GM21576 (cell line): ENCODE results near the gene RAPGEF3.

ENCODE experiments used
- ATAC-seq: cut with Tn5 transposase; IDR thresholded peaks from one replicate; pipeline ENCODE4 v1.9.1; 2021; ENCODE audit warnings: mild to moderate bottlenecking, moderate library complexity; ENCODE audit not compliant: unreplicated experiment

The RAPGEF3 gene, protein sequence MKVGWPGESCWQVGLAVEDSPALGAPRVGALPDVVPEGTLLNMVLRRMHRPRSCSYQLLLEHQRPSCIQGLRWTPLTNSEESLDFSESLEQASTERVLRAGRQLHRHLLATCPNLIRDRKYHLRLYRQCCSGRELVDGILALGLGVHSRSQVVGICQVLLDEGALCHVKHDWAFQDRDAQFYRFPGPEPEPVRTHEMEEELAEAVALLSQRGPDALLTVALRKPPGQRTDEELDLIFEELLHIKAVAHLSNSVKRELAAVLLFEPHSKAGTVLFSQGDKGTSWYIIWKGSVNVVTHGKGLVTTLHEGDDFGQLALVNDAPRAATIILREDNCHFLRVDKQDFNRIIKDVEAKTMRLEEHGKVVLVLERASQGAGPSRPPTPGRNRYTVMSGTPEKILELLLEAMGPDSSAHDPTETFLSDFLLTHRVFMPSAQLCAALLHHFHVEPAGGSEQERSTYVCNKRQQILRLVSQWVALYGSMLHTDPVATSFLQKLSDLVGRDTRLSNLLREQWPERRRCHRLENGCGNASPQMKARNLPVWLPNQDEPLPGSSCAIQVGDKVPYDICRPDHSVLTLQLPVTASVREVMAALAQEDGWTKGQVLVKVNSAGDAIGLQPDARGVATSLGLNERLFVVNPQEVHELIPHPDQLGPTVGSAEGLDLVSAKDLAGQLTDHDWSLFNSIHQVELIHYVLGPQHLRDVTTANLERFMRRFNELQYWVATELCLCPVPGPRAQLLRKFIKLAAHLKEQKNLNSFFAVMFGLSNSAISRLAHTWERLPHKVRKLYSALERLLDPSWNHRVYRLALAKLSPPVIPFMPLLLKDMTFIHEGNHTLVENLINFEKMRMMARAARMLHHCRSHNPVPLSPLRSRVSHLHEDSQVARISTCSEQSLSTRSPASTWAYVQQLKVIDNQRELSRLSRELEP

GRCh38 chr12:47758834-47759690 lies at the start of gene RAPGEF3:
Gene RAPGEF3, minus strand, starts transcription at chr12:47758880. Its CDS starts 324 bp downstream, at chr12:47758556.
- ATAC-seq = peak; percentile 36

- peak; percentile 39 for ATAC-seq
Observed at GRCh38 chr12:47808050-47808449, 49.4 kb upstream of the RAPGEF3 start.

GRCh38 chr12:47807338-47807737 lies 48.7 kb upstream of the RAPGEF3 start:
- ATAC-seq = no peak

DNA sequence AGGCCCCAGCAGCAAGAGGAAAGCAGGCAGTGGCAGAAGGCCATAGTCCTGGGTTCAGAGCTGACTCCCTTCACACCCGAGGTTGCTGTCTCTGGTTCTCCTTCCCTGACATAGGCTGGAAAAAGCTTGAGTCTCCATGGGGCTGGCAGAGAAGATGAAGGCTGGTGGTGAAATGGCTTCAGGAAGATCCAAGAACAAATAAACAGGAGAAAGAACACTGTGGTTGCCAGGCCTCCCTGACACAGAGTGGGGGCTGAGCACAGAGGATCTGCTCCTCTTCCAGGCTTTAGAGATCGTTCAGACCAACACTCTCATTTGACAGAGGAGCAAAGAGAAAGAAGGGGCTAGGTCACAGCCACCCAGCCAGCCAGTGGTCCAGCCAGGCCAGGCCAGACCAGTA lies 46.7 kb upstream of the RAPGEF3 start:
- no peak for ATAC-seq

- ATAC-seq = no peak
Observed at GRCh38 chr12:47804171-47804570, 45.5 kb upstream of the RAPGEF3 start.

GRCh38 chr12:47803191-47803875 lies 44.7 kb upstream of the RAPGEF3 start:
- no peak for ATAC-seq

DNA sequence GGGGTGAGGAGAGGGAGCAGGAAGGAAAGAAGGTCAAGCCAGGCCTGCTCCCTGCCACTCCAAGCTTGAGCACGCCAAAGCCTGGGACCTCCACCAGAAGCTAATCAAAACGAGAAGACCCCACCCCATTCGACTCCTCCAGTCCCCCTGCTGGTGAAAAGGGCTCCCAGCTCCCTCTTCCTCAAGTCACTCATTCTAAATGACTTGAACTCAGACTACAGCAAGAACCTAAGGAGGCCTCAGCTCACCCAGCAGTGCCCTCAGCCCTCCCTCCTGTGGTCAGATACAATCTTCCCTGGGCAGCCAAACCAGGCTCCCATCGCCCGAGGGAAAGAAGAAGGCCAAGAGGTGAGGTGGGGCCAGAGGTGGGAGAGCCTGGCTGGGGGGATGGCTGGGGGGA lies 43.6 kb upstream of the RAPGEF3 start:
- ATAC-seq = no peak

DNA sequence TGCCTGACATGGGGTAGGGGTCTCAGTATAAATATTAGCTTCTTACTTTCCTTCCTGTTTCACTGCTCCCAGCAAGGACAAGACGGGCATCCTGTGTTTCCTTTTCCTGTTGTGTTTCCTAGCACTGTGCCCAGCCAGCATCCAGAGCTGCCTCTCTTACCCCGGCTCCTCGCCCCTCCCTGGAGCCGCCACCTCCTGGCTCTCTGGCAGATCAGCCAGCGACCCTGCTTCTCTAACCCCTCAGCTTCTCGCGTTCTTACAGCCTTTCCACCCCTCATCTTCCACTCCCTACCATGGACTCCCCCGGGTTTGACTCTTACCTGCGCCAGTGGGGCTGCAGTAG lies 43.2 kb upstream of the RAPGEF3 start:
- no peak for ATAC-seq

DNA sequence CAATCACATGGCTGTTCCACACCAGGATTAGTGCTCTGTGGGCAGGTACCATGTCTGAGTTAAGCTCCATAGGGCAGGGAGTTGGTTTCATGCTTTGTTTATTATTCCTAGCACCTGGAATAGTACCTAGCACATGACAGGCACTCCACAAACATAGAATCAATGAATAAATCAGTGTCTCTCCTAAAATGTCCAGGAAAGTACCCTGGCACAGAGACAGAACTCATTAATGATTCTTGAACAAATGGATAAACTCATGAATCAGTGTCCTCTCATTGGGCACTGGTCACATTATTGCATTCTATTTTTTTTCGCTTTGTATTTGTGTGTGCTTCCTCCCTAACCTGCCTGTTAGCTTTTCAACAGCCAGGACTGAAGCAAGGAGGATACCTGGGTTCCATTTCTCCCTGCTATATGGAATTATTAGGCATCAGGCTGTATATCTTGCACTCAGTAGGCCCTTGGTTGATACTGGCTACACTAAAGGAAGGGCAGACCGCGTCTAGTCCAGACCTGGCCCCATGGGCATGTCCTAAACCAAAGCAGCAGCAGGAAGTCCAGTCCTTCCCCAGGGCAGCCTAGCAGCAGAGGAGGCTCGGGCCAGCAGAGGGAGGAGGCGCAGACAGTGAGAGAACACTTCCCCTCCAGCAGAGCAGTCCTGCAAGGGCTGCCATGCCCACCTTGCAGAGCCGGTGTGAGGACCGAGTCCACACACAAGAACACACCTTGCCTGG lies 42.7 kb upstream of the RAPGEF3 start:
- ATAC-seq = no peak

GRCh38 chr12:47800582-47800981 lies 41.9 kb upstream of the RAPGEF3 start:
- no peak for ATAC-seq

DNA sequence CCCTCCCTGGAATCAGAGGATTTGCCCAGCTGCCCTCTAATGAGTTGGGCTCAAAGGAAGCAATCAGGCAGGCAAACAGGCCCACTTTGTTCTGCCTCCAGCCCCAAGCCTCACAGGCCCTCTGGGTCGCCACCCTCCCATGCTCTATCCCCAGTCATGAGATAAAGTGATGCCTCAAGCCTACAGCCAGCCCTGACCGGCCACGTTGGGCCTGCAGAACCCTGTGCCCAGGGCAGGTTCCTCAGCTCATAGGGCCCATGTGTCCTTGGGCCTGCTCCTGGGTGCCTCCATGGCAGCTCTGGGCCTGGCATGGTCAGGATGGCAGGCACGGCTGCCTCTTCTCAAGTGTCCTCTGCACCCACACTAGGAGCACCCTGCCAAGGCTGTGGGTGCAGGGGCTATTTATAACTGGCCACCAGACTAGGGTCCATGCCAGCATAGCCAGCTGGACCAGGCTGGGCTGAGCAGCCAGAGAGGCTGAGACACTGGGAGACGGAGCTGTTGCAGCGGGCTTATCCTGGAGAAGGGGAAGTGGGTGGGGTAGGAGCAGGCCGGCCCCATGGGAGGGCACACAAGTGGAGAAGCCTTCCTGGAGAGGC lies 40.8 kb upstream of the RAPGEF3 start:
- no peak for ATAC-seq

DNA sequence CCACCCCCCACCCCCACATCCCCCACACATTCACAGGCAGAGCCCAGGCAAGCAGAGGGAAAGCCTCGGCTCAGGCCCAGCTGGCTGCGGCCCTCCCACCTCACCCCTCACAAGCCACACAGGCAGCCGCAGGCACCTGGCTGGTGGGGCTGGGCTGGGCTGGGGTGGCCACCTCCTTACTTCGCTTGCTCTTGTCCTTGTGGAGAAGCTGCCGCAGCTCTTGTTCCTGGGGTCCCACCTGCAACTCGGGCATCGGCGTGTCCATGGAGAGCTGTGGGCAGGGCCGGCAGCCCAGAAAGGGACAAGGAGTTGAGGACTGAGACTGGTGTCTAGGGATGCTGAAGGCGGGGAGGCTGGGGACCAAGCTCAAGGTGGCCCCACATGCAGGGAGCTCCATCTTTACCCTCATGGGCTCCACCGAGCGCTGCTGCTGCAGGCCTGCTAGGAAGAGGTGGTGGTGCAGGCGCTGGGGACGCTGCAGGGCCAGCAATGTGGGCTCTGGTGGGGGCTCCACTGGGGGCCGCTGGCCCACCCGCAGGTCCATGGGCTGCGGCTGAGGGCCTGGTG lies 39.8 kb upstream of the RAPGEF3 start:
- ATAC-seq = no peak

DNA sequence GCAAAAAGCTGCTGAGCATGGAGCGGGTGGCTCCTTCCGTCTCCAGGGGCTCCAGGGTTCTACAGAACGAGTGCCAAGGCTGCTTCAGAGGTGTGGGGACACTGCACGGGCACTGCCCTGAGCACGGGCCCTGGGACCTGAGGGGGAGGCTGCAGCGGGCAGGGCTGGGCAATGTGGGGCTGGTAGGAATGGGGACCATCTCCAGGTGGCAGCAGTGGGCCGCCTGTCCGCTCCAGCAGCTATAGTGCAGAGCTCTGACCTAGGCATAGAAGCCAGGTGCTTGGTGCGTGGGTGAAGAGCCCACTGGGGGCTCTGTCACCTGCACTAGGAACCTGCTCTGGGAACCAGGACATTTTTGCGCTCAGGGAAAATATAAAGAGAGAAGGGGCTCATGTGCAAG lies 38.8 kb upstream of the RAPGEF3 start:
- ATAC-seq = no peak

GRCh38 chr12:47795814-47796411 lies 37.2 kb upstream of the RAPGEF3 start:
- no peak for ATAC-seq

DNA sequence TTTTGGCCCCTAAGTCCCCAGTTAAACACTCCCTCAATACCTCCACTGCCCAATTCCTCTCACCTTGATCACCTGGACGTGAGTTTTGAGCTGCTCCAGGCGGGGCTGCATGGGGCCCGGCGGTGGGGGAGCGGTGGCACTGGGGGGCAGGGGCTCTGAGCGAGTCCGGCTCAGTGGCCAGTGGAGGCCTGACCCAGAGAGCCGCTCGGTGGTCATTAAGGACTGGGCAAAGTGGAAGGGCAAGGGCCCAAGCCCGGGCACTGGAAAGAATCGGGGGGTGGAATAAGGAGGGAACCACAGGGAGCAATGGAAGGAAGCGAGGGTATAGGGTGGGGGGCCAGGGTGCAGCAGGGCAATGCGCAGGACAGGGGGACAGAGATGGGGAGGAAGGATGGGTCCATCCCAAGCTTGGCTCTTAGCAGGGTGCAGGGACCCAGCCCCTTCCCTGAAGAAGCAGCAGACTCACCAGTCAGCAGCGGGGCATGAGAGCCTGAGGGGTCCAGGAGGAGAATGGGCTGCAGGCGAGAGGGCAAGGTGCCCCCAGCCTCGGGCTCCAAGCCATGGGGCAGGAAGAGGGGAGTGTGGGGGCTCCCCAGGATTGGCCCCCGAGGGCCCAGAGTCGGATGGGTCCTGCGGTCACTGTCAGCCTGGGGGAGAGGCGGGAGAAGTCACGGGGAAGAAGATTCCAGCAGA lies 36.6 kb upstream of the RAPGEF3 start:
- no peak for ATAC-seq

DNA sequence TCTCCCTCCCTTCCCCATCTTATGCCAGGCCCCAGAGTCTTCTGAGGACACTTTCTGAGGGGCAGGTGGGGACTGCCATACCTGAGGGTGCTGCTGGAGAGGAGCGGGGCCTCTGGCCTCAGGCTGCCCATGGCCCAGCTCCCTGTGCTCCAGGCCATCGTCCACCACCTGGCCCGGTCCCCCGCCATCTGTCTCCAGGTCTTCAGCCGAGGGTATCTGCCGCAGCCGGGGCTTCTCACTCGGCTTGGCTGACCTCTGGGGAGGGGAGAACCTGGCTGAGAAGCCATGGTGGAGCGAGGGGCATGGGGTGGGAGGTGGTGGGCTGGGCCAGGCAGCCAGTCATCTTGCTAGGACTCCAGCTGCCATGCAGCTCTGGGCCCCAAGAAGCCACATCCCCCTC lies 36.0 kb upstream of the RAPGEF3 start:
- ATAC-seq = no peak

GRCh38 chr12:47793015-47793681 lies 34.5 kb upstream of the RAPGEF3 start:
- ATAC-seq = no peak

GRCh38 chr12:47791874-47792273 lies 33.2 kb upstream of the RAPGEF3 start:
- no peak for ATAC-seq
